ENCODE data around the gene CENPW. TPM values are rescaled to one million over a fixed set of nuclear protein-coding genes. Genes with fewer than 3 reads are reported as not detected.

The CENPW gene
- polyA plus RNA-seq, 3 donors, result 3.8 to 18.7 (median 17.6) TPM

DNA sequence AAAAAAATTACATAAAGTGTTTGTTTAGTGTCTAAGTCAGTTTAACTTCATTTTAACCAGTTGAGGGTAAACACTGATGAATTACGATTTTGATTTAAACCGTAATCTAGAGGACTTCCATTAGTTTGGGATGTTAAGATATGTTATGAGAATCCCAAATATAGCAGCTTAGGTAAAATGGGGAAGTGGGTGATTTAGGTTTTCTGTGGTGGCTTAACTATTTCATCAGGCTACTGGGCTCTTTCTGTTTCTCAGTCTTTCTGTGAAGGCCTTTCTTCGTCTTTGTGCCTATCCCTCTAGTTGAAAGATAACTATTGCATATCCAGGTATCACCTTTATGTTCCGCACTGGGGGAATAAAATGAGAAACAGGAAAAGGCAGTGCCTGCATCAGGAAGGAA is 27.9 kb downstream of the CENPW start:
- intact Hi-C loops (cut with micrococcal nuclease), result no loop called here
- H3K4me1 Mint-ChIP-seq, result peaks cover 3% of the 10 kb centered on the region

GRCh38 chr6:126372626-126373025 is 32.7 kb downstream of the CENPW start:
- Mint-ChIP-seq H3K27me3 (ENCODE audit: low read depth in 3 of 3) (no peaks in the 10 kb centered on the region), H3K36me3 (peaks cover 2 to 35% of the 10 kb centered on the region in 2 donors), H3K9me3 (peaks cover 0 to 18% (median 5%) of the 10 kb centered on the region in 7 donors), H3K4me3 (no peak overlapping the region), H3K4me1 (peaks cover 3% of the 10 kb centered on the region), H3K27ac (no peak overlapping the region)
- no CpG with 5 or more reads among the region's 2 CpGs for WGBS (ENCODE audit: insufficient coverage)
- Histone ChIP-seq H3K27ac (ENCODE audit: low read depth in 1 of 2, low read length in 2 of 2) (no peak overlapping the region), H3K4me1 (ENCODE audit: control insufficient read depth in 1 of 2, insufficient read depth in 2 of 2, low read length in 2 of 2) (no peaks in the 10 kb centered on the region), H3K4me2 (replicated peaks; ENCODE audit: extremely low read depth, low read length, poor library complexity, severe bottlenecking) (no peak overlapping the region), H3K9ac (ENCODE audit: insufficient read depth, low read length, poor library complexity, severe bottlenecking) (no peak overlapping the region), H2AFZ (ENCODE audit: insufficient read depth, low read depth, low read length, poor library complexity, severe bottlenecking) (no peak overlapping the region), H3K36me3 (replicated peaks in 1 of 2; ENCODE audit: control insufficient read depth in 1 of 2, insufficient read depth in 2 of 2, low read length in 2 of 2) (no peaks in the 10 kb centered on the region), H3K79me2 (ENCODE audit: insufficient read depth, low read length) (no peaks in the 10 kb centered on the region), H3K9me3 (replicated peaks in 1 of 2; ENCODE audit: control insufficient read depth in 1 of 2, insufficient read depth in 1 of 2, low read length in 2 of 2) (peaks cover 0 to 6% of the 10 kb centered on the region in 2 donors), H3K27me3 (ENCODE audit: control insufficient read depth in 2 of 2, insufficient read depth in 2 of 2, low read length in 2 of 2) (no peaks in the 10 kb centered on the region), H3K4me3 (replicated peaks in 1 of 3; ENCODE audit: low read depth in 2 of 3, low read length in 3 of 3) (no peak overlapping the region), H4K20me1 (ENCODE audit: insufficient read depth, low read length) (no peaks in the 10 kb centered on the region)
- DNase-seq, result no peak
- intact Hi-C loops (cut with micrococcal nuclease), result no loop called here
- no peak for TF ChIP-seq CTCF (IDR thresholded peaks at IDR 0.05)

More for the DNA sequence above, 27.9 kb downstream of the CENPW start:
- peak in 1 of 3 donors; percentile 1 for DNase-seq
- Histone ChIP-seq H3K9ac (ENCODE audit: insufficient read depth, low read length, poor library complexity, severe bottlenecking) (no peak overlapping the region), H3K27me3 (ENCODE audit: control insufficient read depth in 2 of 2, insufficient read depth in 2 of 2, low read length in 2 of 2) (no peaks in the 10 kb centered on the region), H2AFZ (ENCODE audit: insufficient read depth, low read depth, low read length, poor library complexity, severe bottlenecking) (no peak overlapping the region), H3K4me1 (ENCODE audit: control insufficient read depth in 1 of 2, insufficient read depth in 2 of 2, low read length in 2 of 2) (no peaks in the 10 kb centered on the region), H3K36me3 (replicated peaks in 1 of 2; ENCODE audit: control insufficient read depth in 1 of 2, insufficient read depth in 2 of 2, low read length in 2 of 2) (no peaks in the 10 kb centered on the region), H4K20me1 (ENCODE audit: insufficient read depth, low read length) (no peaks in the 10 kb centered on the region), H3K9me3 (replicated peaks in 1 of 2; ENCODE audit: control insufficient read depth in 1 of 2, insufficient read depth in 1 of 2, low read length in 2 of 2) (peaks cover 0 to 3% of the 10 kb centered on the region in 2 donors), H3K4me3 (replicated peaks in 1 of 3; ENCODE audit: low read depth in 2 of 3, low read length in 3 of 3) (no peak overlapping the region), H3K4me2 (replicated peaks; ENCODE audit: extremely low read depth, low read length, poor library complexity, severe bottlenecking) (no peak overlapping the region), H3K79me2 (ENCODE audit: insufficient read depth, low read length) (no peaks in the 10 kb centered on the region), H3K27ac (ENCODE audit: low read depth in 1 of 2, low read length in 2 of 2) (no peak overlapping the region)
- Mint-ChIP-seq H3K36me3 (peaks cover 3 to 40% of the 10 kb centered on the region in 2 donors), H3K27me3 (ENCODE audit: low read depth in 3 of 3) (no peaks in the 10 kb centered on the region), H3K27ac (peak overlapping the region in 1 of 7 donors; percentile 15), H3K4me3 (no peak overlapping the region), H3K9me3 (peaks cover 0 to 16% (median 5%) of the 10 kb centered on the region in 7 donors)
- WGBS (ENCODE audit: insufficient coverage), result no CpG with 5 or more reads among the region's 4 CpGs
- no peak for TF ChIP-seq CTCF (IDR thresholded peaks at IDR 0.05)

All from CD14-positive monocyte (primary cell).